DMS53 (cell line): Measurements from ENCODE around the gene LCN12.

Source experiments
- DNase-seq: peaks from one replicate; lab custom pipeline; 2025; lab: John Stamatoyannopoulos, UW

Gene LCN12

DNA sequence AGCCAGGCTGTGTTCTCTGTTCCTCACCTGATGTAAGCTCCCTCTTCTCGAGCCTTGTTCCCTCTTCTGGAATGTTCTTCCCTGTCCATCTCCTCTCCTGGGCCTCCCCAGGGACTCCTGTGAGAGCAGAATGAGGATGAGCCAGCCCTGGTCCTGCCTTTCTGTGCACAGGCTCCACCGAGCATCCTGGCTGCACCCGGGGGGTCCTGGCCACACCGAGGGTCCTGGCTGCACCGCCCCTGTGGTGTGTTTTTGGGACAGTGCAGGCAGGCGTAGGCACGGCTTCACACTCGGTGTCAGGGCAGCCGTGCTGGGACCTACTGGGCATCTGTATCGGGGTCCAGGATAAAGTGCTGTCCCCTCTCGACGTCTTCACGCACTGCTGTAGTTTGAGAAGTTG lies 25.3 kb upstream of the LCN12 start:
- no peak for DNase-seq

DNA sequence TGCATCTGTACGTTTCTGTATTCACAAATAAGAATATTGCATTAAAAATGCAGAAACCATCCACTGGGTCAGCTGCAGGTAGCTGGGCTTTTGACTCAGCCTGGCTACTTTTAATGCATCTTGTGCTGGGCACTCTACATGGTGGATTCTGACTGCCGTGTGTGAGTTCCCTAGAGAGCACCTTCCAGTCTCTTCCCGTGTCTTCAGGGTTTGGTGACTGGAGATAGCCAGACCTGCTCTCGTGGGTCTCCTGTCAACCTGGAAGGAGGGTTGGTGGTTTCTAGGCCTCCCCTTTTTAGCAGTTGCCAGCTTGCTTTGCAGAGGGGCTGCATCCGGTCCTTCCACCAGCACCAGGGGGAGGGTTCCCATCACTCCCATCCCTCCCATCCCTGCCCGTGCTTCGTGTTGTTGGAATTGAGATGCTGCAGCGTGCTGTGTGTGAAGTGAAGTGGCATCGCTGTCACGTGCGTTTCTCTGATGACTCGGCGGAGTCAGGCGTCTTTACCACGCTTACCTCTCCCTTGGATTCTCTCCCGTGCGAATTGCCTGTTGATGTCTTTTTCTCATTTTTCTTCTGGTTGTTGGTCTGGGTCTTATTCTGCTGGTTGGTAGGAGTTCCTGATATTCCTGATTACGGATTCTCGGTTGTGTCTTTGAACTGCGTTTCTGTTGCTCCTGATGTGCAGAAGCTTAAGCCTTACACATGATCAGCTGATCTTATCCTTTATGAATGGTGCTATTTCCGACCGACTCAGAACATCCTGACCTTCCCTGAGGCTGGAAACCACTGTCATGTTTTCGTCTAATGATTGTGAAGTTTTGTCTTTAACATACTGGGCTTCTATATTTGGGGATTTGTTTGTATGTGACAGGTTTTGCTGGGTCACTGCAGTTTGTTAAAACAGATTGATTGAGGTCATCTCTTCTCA lies 24.5 kb upstream of the LCN12 start:
- DNase-seq, result no peak

DNA sequence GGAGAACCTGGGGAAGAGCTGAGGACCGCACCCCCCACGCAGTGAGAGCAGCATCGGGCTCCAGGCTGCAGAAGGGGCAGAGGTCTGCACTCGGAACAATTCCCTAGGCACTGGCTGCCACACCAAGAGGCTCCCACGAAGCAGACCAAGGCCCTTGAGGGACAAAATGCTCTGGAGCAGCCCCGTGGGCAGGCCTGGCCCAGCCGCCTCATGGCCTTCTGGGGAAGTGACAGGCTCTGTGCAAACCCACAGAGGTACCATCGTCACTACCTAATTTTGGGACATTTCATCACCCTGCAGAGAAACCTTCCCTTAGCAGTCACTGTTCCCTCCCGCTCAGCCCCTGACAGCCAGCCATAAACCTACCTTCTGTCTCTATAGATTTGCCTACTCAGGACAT lies 23.5 kb upstream of the LCN12 start:
- DNase-seq, result no peak

DNA sequence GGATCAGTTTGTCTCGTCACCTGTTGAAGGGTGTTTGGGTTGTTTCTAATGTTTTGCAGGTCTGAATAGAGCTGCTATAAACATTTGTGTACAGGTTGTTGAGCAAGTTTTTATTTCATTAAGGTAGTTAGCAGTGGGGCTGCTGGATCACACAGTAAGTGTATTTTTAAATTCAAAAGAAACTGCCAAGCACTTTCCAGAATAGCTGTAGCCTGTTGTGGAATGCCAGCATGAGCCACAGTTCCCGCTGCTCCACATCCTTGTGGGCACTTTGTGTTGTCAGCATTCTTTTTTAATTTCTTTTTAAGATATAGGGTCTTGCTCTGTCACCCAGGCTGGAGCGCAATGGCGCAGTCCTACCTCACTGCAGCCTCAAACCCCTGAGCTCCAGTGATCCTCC lies 22.1 kb upstream of the LCN12 start:
- no peak for DNase-seq

DNA sequence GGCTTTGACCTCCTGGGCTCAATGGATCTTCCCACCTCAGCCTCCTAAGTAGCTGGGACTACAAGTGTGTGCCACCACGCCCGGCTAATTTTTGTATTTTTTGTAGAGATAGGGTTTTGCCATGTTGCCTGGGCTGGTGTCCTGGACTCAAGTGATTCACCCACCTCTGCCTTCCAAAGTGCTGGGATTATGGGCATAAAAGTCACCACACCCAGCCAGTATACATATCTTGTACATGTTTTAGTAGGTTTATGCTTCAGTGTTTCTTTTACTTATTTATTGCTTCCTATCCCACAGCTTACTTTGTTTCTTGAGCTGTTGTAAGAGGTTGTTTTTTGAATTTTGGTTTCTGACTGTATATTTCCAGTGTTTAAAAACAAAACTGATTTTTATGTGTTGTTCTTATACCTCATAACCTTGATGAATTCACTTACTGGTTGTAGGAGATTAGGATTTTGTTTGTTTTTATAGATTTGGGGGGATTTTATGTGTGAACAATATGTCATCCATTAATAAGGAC lies 20.4 kb upstream of the LCN12 start:
- no peak for DNase-seq

DNA sequence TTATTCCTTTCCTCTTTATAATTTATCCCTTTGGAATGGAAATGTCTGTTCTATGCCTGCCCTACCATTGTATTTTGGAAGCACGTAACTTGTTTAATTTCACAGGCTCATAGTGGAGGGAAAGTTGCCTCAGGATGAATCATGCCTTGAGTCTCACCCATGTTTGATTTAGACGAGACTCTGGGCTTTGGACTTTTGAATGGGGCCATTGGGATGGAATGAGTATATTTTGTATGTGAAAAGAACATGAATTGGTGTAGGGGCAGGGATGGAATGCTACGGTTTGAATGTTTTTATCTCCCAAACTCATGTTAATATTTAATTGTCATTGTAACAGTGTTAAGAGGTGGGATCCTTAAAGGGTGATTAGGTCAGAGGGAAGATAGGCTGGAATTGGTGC lies 17.8 kb upstream of the LCN12 start:
- DNase-seq, result no peak

DNA sequence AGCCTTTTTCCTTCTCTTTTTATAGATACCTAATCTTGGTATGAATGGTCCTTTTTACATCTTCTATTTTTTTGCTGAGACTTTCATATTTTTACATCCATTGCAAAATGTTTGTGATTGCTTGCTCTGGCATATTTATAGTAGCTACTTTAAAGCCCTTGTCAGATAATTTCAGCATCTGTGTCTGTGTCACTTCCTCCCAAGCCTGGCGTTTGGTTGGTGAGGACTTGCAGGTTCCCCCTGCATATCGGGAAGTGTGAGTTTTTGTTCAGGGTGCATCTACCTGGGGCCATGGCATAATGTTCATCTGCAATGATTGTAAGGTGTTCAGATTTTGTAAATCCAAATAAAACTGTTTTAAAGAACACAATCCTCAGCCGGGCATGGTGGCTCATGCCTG lies 16.4 kb upstream of the LCN12 start:
- no peak for DNase-seq

DNA sequence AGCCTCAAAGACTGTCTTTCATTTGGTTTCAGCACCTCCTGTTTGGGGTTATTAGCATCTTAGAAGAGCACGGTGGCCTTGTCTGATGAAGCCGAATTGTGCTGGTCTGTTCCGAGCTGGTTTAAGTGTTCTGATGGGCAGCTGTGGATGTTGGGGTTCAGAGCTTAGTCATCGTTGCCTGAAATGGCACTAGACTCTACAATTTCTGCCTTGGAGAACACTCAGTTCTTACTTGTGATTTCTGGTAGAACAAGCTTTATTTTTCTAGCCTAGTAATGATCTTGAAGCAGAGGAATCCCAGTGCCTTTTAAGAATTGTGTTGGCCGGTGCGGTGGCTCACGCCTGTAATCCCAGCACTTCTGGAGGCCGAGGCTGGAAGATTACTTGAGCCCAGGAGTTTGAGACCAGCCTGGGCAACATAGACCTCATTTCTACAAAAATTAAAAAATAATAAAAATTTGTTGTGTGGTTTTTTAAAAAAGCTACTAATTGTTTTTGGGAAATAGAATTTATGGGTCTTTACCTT lies 15.4 kb upstream of the LCN12 start:
- DNase-seq, result no peak

DNA sequence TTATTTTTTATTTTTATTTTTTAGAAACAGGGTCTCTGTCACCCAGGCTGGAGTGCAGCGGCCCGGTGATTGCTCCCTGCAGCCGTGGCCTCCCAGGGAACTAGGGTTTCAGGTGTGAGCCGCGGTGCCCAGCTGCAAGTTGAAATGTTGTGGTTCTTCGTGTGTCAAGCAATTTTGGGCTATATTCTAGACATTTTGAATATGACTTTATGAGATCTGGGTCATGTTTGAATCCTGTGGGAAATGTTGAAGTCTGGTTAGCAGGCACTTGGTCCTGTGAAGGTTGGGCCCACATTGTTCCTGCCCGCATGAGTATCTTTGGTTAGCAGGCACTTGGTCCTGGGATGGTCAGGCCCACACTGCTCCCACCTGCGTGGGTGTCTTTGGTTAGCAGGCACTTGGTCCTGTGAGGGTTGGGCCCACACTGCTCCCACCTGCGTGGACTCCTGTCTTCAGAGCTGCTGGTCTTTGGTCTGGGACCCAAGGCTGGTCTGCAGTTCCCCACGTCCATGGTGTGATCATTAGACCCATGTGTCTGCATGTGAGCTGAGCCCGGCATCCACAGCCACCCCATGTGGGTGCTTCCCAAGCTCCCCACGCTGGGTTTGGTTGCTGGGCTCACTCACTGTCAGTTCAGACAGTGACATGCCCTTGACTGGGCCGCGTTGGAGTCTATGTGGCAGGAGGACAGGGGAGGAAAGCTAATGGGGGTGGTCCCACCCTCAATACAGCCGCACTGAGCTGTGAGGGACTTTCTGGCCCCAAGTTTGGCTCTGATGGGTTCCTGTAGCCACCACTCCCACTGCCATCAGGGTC lies 14.7 kb upstream of the LCN12 start:
- DNase-seq, result no peak

DNA sequence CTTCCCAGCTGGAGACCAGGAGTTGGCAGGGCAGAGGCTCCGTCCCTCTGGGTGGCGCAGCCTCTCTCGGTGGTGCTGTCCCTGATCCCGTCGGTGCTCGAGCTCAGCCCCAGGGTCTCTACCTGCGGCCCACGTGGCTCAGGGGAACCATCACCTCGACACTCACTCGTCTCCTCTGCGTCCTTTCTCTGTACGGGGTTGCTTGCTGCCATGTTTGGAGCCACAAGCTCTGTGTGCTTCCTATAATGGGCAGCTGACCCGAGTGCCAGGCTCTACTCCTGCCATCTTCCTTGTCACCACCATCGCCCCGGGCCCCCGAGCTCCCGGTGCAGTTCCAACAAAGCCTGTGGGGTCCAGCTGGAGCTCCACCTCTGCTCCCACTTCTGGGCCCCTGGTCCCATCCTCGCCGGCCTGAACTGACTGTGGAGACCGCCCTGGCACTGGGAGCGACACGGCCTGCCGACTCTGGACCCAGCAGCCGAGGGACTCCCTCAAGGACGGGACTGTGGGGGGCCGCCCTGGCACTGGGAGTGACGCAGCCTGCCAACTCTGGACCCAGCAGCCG lies 12.6 kb upstream of the LCN12 start:
- DNase-seq, result no peak

DNA sequence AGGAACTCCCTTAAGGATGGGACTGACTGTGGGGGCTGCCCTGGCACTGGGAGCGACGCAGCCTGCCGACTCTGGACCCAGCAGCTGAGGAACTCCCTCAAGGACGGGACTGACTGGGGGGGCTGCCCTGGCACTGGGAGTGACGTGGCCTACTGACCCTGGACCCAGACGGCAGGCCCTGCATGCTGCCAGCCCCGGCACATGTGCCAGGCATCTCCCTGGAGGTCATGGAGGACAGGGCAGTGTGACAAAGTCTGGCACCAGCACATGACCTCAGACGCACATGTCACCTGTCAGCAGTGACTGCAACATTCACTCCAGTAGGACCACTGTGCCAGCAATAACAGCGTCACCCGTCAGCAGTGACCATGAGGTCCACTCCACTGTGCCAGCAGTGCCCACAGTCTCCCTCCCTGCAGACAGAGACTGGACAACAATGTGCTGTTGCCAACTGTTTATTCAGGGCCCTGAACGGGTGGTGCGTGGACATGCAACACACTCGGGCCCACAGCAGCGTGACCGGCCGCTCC lies 12.0 kb upstream of the LCN12 start:
- DNase-seq, result peak; percentile 46

DNA sequence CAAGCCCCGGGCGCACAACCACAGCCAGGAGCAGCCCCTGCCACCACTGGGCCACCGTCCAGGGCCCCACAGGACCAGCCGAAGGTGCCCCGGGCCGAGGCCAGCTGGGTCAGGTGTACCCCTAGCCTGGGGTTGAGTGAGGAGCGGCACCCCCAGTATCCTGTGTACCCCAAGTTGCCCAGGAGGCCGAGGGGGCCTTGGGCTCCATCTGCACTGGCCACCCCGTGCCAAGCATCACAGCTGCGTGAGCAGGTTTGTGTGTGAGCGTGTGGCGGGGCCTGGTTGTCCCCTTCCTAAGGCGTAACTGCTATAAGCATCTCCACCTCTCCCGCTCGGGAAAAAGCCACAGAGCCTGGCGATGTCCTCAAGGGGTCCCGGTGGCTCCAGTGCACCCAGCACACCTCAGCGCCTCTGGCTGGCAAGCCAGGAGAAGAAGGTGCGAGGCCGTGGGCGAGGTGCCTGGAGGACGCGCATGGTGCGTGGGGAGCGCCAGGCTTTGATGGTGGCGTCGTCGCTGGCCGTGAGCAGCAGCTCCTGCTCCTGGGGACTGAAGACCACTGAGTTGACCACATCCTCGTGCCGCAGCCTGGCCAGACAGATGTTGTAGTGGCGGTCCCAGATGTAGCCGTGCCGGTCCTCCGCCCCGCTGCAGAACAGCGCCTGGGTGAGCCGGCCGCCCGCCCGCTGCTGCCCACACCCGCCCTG lies 11.4 kb upstream of the LCN12 start:
- DNase-seq, result no peak

DNA sequence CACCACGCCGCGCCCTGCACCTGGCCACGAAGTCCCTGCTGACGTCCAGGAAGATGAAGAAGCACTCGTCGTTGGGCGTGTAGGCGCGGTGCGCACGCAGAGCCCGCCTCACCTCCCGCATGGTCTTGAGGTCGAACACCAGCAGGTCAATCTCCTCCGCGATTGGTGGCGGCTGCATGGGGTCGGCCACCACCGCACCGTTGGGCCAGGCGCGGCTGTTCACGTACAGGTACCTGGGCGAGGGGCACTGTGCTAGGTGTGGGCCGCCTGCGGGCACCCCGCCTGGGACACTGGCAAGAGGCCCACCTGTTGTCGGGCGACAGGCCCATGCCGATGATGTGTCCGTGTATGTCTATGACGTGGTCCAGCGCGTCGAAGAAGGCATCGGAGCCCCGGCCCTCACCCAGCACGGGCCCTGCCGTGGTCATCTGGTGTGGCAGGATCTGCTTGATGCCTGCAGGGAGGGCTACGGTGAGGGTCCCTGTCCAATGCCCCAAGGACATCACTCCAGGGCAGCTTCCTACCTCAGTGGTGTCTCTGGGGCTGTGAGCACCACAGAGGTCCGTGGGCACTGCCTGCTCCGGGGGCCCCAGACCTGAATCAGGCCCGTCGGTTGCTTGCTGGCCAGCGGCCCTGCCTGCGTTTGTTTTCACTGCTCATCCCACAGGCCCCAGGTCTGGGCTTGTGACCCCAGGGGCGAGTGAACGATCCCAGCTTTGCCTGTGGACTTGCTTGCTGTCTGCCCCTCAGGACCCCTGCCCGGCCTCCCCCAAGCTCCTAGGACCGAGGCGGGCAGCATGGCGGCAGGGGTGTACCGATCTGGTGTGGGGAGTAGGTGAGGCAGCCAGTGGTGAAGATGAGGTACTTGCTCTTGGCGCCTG lies 10.6 kb upstream of the LCN12 start:
- no peak for DNase-seq

DNA sequence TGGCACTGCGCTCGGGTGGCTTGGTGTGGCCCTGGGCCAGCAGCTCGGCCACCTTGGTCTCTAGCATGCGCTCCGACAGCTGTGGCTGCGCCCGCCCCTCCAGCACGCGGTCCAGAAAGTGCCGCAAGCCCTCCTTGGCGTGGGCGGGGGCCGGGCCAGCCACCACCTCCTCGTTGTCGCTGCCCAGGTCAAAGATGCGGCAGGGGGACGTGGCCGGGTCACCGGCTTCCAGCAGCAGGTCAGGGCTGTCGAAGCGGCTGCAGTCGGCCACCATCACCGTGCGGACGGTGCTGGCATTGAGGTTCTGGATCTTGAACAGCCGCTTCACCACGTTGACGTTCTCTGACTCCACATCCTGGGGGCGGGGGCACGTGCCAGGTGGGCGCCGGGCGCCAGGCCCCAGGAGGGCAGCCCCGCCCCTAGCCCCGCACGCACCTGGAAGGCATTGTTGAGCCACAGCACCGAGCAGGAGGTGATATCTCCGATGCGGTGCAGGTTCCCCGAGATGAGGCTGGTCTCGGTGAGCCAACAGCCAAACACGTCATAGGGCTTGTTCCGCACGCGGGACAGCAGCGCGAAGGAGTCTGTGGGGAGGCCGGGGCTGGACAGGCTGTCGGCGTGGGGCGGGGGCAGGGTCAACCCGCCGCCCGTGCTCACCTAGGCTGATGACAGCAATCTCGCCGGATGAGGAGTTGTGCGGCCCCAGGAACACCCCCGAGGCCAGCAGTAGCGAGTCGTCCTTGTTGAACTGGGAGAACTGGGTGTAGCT lies 9.8 kb upstream of the LCN12 start:
- DNase-seq, result peak; percentile 40

DNA sequence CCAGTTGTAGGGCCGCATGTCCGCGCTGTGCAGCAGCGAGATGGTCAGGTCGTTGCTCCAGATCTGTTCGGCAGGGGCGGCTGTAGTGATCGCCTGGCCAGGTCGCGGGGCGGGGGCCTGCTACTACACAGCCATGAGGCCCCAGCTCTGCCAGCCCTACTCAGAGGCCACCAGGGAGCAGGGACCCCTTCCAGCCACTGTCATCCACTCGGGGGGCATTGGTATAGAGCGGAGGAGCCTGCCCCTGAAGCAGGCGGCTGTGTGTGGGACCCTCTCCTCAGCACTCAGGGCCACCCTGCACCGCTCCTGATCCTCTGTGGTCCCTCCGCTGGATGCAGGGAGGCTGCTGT lies 9.2 kb upstream of the LCN12 start:
- no peak for DNase-seq

DNA sequence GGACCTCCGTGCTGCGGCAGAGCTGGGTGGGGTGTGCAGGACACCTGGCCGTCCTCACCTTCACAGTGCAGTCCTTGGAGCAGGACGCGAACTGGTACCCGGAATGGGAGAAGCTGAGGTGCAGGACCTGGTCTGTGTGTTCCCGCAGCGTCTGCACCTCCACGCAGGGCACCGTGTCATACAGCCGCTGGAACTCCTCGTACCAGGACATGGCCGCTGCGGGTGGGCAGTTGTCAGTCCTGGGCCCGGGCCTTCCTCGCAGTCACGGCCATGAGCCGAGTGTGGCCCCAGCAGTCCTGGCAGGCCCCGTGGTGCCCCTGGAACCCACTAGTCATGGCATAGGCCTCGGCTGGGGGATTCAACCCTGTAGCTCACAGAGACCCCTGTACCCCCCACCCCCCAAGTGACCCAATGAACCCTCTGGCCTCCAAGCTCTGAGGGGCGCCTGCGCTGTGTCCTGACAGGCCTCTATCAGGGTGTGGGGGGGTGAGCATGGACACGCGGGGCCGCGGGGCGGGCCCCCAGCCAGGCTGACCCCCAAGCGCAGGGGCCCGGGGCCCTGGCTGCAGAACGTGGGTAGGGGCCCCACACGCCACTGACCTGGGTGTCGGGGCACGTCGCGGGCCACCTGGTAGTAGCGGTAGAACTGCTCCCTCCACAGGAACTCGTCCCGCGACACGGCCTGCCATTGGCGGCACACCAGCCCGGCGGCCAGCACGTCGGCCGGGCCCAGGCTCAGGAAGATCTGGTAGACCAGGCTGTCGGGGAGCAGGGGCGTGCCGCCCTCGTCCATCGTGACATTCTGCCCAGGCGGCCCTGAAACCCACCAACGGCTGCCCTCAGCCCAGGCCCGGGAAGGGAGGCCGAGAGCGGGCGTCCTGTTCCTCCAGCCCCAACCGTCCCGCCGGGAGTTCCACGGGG lies 8.5 kb upstream of the LCN12 start:
- peak; percentile 80 for DNase-seq

DNA sequence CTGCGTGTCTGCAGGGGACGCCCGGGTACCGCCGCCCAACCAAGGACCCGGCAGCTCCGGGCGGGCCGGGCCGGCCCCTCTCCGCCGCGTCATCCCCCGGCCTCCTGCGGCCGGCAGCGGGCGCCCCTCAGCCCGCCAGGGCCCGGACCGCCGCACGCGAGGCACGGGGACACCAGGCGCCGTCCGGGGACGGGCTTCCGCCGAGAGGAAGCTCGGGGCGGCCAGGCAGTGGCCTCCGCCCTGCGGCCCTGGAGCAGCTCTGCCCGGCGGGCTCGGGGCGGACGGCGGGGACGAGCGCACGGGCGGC lies 7.9 kb upstream of the LCN12 start:
- DNase-seq, result peak; percentile 89

DNA sequence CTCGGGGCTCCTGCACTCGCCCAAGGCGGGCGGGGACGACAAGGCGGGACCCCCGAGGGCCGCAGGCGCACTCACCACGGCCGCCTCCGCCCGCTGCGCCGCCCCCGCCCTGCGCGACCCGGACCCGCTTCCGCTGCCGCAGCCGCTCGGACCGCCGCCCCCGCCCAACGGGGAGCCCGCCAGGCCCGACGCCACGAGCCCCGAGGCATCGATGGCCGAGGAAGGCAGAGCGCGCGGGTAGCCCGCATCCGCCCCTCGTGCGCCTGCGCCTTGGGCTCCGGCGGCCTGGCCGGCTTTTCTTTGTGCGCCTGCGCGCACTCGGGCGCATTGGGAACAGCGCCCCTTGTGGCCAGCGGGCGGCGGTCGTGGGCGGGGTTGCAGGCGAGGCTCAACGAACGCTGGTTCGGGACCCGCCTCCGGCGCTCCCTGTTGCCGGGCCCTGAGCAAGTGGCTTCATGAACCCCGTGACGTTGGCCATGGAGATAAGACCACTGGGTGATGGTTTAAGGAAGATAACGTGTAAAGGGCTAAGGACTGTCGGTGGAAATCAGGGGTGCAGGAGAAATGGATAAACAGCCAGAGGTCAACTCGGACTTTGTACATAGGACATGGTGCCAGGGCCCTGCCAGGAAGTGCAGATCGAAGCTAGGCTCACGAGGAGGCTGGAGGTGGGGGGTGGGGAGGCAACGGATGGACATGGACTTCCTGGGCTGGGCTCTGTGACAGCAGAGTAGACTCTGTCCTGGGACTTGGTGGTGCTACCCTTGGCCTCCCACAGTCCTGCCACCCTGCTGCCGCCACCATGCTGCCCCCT lies 7.3 kb upstream of the LCN12 start, which contains the start of the genes C8G and FBXW5:
TSS of gene C8G (plus strand) at position 725 of the 814 bp plus-strand sequence. CDS start at position 803, 78 bp downstream.
TSS of gene FBXW5 (minus strand) at position 220 of the 814 bp plus-strand sequence. CDS start 655 bp downstream, outside the sequence.
- peak; percentile 98 for DNase-seq
